Adipocyte (in vitro differentiated cells): ENCODE data around the gene GNAO1.

Experiments
- DNase-seq: peaks from one replicate; pipeline ENCODE4 v3.0.0-alpha.2; 2015; ENCODE audit warnings: low read depth
- H3K27me3 ChIP-seq: replicated peaks from 2 replicates; pipeline ENCODE4 v1.7.0; 2013; ENCODE audit warnings: mild to moderate bottlenecking, low read length, moderate library complexity; ENCODE audit not compliant: control insufficient read depth, insufficient read depth
- H3K36me3 ChIP-seq: 2 replicates; pipeline ENCODE4 v1.7.0; 2013; ENCODE audit warnings: low read length, mild to moderate bottlenecking, moderate library complexity; ENCODE audit not compliant: control insufficient read depth, insufficient read depth, severe bottlenecking
- H3K4me1 ChIP-seq: 2 replicates; pipeline ENCODE4 v1.7.0; 2013; ENCODE audit warnings: mild to moderate bottlenecking, low read length, moderate library complexity; ENCODE audit not compliant: control insufficient read depth, insufficient read depth
- H3K4me3 ChIP-seq: 2 replicates; pipeline ENCODE4 v1.7.0; 2013; ENCODE audit warnings: mild to moderate bottlenecking, low read length, moderate library complexity
- H3K9ac ChIP-seq: 2 replicates; pipeline ENCODE4 v1.7.0; 2013; ENCODE audit warnings: mild to moderate bottlenecking, low read length, moderate library complexity
- H3K9me3 ChIP-seq: 2 replicates; pipeline ENCODE4 v1.7.0; 2013; ENCODE audit warnings: mild to moderate bottlenecking, low read length, moderate library complexity; ENCODE audit not compliant: control insufficient read depth

Gene GNAO1

DNA sequence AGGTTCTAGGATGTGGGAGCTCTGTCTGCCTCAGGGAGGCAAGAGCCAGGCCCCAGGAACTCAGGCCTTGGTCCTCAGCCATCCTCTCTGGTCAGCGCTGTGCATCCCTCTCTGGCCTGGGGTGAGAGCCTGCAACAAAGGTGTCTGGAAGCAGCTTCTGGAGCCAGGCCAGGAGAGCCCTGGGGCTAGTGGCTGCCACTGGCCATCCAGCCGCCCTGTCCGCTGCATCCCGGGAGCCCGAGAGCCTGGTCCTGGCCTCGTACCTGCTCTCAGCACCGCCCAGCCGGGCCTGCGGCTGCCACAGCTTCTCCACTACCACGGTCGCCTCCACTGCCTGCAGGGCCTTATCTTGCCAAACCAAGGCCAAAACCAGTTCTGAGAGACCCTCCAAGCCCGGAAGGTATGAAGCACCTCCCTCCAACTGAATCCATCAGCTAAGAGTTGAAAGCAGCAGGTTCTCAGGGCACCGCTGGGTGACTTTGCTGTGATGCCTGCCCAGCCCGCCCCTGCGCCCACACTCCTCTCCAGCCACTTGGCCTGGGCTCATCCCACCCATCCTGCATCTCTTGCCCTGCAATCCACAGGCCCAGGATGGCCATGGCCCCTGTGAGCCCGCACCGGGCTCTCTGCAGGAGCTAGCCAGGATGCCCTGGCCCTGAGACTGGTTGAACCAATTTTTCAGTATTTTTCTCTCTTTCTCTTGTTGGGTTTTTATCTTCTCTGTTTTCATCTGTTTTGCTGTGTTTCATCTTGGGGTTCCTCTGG, 148.3 kb downstream of the GNAO1 start:
- H3K9ac ChIP-seq: no peak overlapping the region
- H3K4me1 ChIP-seq: peaks cover 5% of the 10 kb centered on the region
- H3K36me3 ChIP-seq: no peaks in the 10 kb centered on the region
- H3K9me3 ChIP-seq: no peaks in the 10 kb centered on the region
- DNase-seq: no peak
- no peak overlapping the region for H3K4me3 ChIP-seq
- peaks cover 9% of the 10 kb centered on the region for H3K27me3 ChIP-seq

DNA sequence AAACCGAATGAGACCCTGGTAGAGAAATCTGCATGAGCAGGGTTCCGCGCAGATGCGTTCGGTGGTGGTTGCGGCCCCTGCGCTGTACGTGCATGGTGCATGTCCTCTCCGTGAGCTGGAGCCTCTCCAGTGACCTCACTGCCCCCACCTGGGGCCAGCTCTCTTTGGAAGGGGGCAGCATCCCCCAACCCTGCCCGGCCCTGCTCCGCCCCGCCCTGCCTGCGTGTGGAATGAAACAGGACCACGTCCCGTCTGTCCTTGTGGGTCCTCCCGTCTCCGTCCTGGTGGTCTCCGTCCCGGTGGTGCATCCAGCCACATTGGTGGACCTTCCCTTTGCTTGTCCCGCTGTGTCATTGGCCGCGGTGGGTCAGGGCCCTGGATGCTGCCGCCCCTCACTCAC, 149.1 kb downstream of the GNAO1 start:
- Histone ChIP-seq H3K9ac (no peak overlapping the region), H3K4me1 (peaks cover 5% of the 10 kb centered on the region), H3K36me3 (no peaks in the 10 kb centered on the region), H3K27me3 (peaks cover 9% of the 10 kb centered on the region), H3K4me3 (no peak overlapping the region), H3K9me3 (no peaks in the 10 kb centered on the region)
- no peak for DNase-seq

DNA sequence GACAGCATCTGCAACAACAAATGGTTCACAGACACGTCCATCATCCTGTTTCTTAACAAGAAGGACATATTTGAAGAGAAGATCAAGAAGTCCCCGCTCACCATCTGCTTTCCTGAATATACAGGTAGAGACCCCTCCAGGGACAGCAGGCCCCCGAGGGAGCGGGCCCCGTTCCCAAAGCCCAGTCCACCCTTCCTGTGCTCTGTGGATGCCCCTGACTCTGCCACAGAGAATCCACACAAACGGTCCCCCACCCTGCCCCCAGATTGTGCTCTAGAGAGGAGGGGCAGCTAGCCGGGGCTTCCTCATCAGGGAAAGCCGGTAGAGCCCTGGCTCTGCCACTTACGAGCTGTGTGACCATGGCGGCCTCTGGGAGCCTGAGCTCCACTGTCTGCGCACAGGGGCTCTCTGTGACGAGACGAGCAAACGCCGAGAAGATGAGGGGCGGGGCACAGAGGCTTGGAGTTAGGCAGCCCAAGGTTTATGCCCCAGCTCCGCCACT, 149.6 kb downstream of the GNAO1 start:
- Histone ChIP-seq H3K9me3 (no peaks in the 10 kb centered on the region), H3K4me3 (no peak overlapping the region), H3K4me1 (peaks cover 5% of the 10 kb centered on the region), H3K36me3 (no peaks in the 10 kb centered on the region), H3K9ac (no peak overlapping the region), H3K27me3 (peaks cover 9% of the 10 kb centered on the region)
- no peak for DNase-seq

DNA sequence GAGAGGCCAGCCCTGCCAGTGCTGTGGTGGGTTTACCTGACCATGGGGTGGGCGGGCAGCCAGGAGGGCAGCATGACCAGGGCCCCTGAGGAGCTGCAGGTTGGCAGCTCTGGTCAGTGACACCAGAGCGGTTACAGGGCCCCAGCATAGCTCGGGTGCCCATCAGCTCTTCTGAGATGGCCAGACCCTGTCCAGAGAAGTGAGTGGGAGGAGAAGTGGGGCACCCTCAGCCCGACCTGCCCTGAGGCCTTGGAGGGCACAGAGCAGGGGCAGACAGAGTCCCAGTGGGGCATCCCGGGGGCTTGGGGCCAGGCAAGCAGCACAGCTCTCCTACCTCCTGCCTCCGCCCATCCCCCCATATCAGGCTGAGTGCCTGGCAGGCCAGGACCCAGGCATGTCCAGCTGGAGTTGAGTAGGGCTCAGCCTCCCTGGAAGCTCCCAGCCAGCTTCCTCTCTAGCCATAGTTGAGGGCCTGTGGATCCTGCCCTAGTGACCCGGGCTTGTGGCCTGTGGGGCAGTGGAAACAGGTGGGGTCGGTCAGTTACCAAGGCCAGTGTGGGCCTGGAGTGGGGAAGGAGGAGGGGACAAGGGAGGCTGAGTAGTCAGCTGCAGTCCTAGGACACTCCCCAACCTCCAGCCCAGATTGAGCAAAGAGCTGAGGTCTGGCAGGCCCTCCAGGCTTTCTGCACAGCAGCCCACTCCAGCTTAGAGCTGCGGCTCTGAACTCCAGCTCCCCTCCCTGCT, 150.5 kb downstream of the GNAO1 start:
- no peaks in the 10 kb centered on the region for H3K9me3 ChIP-seq
- H3K4me1 ChIP-seq: peaks cover 5% of the 10 kb centered on the region
- no peaks in the 10 kb centered on the region for H3K36me3 ChIP-seq
- no peak overlapping the region for H3K4me3 ChIP-seq
- no peak for DNase-seq
- H3K9ac ChIP-seq: no peak overlapping the region
- peaks cover 6% of the 10 kb centered on the region for H3K27me3 ChIP-seq

DNA sequence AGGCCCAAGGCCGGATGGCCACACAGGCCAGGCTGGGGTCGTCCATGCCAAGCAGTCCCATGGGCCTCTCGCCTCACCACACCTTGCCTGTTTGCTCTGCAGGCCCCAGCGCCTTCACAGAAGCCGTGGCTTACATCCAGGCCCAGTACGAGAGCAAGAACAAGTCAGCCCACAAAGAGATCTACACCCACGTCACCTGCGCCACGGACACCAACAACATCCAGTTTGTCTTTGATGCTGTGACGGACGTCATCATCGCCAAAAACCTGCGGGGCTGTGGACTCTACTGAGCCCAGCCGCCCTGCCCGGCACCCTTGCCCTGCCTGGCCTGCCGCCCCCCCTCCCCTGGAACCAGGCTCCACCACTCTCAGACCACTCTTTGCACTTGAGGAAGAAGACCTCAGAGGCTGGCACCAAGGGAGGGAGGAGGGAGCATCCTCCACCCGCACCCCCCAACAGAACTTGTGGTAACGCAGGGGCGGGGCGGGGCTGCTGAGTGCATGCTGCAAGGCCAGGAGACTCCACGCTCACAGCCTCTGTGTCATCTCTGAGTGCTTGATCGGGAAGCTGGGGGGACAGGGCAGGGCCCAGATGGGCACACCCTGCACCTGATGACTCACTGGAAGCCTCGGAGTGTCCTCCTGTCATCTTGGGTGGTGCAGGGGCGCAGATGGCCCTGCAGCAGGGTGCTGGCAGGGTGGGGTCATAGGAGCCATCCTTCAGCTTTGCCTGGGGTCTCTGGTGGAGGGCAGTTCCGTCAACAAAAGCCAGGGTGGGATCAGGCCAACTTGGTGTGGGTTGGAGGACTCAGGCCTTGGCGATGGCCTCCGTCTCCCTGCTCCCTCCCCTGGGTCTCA, 152.6 kb downstream of the GNAO1 start:
- Histone ChIP-seq H3K27me3 (peaks cover 7% of the 10 kb centered on the region), H3K4me1 (peaks cover 5% of the 10 kb centered on the region), H3K36me3 (no peaks in the 10 kb centered on the region), H3K9ac (no peak overlapping the region), H3K4me3 (no peak overlapping the region), H3K9me3 (no peaks in the 10 kb centered on the region)
- no peak for DNase-seq

DNA sequence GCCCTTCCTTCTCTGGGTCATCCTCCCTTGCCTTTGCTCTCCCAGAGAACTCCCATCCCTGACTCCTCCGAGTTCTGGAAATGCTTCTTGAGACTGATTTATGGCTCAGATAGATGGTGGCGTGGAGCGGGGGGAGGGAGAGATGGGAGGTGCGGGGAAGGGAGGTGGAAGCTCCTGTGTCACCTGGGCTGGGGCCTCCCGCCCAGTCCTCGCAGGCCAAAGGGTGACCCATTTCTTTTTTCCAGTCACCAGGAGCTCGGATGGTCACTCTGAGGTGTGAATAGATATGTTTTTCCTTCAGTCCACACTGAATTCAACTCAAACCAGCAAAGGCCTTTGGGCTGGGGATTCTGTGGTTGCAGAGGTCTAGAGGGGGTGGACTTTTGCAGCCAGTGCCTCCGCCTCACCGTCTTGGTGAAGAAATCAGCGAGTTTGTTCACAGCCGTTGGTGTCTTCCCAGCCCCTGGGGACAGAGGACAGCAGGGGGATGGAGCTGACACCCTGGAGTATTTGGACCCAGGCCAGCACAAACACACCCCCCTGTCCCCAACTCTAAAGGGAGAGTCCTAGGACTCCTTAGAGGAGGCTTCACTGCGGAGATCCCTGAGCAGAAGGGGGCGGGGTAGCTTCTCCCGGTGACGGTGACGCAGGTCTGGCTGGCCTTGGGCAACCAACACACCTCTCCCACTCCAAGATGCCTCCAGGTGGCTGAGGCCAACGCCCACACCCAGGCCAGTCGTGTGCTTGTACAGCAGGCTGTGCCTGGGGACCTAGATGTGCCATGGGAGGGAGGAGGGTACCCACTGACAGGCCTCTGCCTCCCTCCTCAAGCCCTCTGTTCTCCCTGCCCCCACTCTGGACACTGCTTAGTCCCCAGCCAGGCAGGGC, 153.5 kb downstream of the GNAO1 start:
- DNase-seq: no peak
- H3K9ac ChIP-seq: no peak overlapping the region

DNA sequence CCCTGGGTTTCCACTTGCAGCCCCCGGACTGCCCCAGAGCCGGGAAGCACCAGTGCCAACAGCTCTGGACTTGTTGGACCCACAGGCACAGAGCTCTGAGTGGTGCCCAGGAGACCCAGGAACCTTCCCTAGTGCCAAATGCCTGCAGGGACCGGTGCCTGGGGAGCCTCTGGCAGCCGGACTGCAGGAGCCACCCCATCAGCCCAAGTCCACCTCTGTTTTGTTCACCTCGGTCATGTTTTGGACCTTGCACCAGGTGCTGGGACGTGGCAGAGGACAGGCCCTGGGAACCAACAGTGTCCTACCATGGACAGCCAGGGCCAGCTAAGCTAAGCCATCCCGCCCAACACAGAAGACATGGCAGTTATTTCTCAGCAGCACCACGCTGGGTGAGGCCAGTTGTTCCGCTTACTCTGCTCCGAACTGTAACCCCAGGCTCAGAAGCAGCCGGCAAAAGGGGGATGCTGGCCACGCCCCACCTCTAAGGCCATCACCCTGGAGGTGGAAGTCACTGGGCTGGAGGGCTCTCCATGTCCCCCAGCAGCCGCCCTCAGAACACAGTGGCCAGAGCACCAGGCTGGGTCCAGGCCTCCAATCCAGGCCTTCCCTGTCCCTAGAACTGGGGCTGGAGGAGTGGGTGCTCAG, 154.2 kb downstream of the GNAO1 start:
- Histone ChIP-seq H3K9me3 (no peaks in the 10 kb centered on the region), H3K9ac (no peak overlapping the region), H3K27me3 (peaks cover 22% of the 10 kb centered on the region), H3K36me3 (no peaks in the 10 kb centered on the region), H3K4me1 (peaks cover 5% of the 10 kb centered on the region), H3K4me3 (no peak overlapping the region)
- DNase-seq: no peak

More for the DNA sequence above, 153.5 kb downstream of the GNAO1 start:
- H3K36me3 ChIP-seq: no peaks in the 10 kb centered on the region
- H3K4me1 ChIP-seq: peaks cover 5% of the 10 kb centered on the region
- peaks cover 16% of the 10 kb centered on the region for H3K27me3 ChIP-seq
- H3K4me3 ChIP-seq: no peak overlapping the region
- H3K9me3 ChIP-seq: no peaks in the 10 kb centered on the region

DNA sequence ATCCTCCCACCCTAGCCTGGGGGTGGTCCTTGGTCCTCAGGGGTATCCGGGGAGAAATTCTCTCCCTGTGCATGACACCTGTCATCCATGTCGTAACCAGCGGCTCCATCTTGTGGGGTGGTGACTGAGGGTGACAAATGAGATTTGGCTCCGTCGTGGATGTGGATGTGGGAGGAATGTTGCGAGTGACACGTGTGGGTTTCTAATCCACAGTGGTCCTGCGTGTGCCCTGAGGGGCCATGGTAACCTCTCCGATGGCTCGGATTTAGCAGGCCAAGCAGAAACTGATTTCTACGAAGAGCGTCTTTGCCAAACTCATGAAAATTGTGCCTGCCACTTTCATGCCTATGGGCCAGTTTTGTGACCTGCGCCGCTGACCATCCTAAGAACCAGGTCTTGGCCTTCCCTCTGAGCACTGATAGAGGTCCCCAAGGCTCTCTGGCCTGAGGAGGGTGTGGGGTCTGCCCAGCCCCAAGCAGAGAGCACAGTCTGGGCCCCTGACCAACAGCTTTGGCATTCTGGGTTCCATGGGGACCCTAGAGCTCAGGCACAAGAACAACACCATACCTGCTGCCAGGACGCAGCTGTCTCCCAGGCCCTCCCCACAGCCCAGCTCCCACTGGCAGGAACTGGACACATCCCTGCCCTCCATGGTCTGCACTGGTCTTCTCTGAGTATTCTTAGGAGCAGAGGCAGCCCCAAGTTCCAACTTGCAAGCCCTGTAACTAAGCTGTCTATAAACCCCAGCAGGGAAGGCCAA, 155.0 kb downstream of the GNAO1 start:
- Histone ChIP-seq H3K4me1 (peaks cover 5% of the 10 kb centered on the region), H3K27me3 (peaks cover 26% of the 10 kb centered on the region), H3K4me3 (no peak overlapping the region), H3K9me3 (no peaks in the 10 kb centered on the region), H3K9ac (no peak overlapping the region), H3K36me3 (no peaks in the 10 kb centered on the region)
- no peak for DNase-seq

DNA sequence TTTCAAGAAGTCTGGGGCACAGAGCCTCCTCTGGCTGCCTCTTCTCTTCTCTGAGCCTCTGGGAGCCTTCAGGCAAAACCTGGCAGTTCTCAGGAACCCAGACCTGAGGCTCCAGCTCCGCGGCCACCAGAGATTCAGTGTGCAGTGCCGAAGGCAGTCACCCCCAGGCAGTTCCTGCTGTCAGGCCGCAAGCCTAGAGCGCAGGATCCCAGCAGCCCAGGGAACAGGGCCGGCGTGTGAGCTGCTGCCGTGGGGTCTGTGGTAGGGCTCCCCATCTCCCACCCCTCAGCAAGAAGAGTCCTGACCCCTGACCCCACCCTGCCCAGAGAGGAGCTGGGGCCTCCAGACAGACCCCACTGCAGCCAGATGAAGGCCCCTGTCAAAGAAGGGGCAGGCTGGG, 155.9 kb downstream of the GNAO1 start:
- Histone ChIP-seq H3K27me3 (peaks cover 34% of the 10 kb centered on the region), H3K36me3 (no peaks in the 10 kb centered on the region), H3K4me3 (no peak overlapping the region), H3K9me3 (no peaks in the 10 kb centered on the region), H3K4me1 (peaks cover 4% of the 10 kb centered on the region), H3K9ac (no peak overlapping the region)
- DNase-seq: no peak
